Upper lobe of right lung (tissue), 1 donor: ENCODE results near the gene ZNF205. TPM values are rescaled to one million over a fixed set of nuclear protein-coding genes. Genes with fewer than 3 reads are reported as not detected.

Source experiments
- ATAC-seq: fragments of 200-7000 bp; cut with Tn5 transposase; one replicate; pipeline ENCODE4 v1.9.1; 2020; ENCODE audit warnings: mild to moderate bottlenecking, moderate library complexity
- DNase-seq: peaks from one replicate; pipeline ENCODE4 v3.0.0-alpha.2; 2020
- H3K27ac ChIP-seq: fragments of 200-600 bp; one replicate; pipeline ENCODE4 v1.8.0; 2022
- H3K27me3 ChIP-seq: fragments of 200-600 bp; one replicate; pipeline ENCODE4 v1.8.0; 2022; ENCODE audit warnings: mild to moderate bottlenecking
- H3K36me3 ChIP-seq: fragments of 200-600 bp; one replicate; pipeline ENCODE4 v1.8.0; 2022
- H3K4me1 ChIP-seq: fragments of 200-600 bp; one replicate; pipeline ENCODE4 v1.8.0; 2022
- H3K4me3 ChIP-seq: fragments of 200-600 bp; one replicate; pipeline ENCODE4 v1.8.0; 2022; ENCODE audit warnings: mild to moderate bottlenecking
- H3K9me3 ChIP-seq: fragments of 200-600 bp; one replicate; pipeline ENCODE4 v1.8.0; 2022
- intact Hi-C: fragments of 100-400 bp; cut with DNase I; formaldehyde crosslinking; loops from one replicate; pipeline ENCODE4 v1.11.0; 2022
- total RNA-seq: library from RNA; stranded (reverse); fragmentation: NEBNext Ultra II Directional; extraction: Animal tissue kit (Norgen Biotek cat#: 25700); gene quantifications from one replicate; pipeline ENCODE4 v1.2.1, GENCODE V29; 2021
- TF ChIP-seq, protein P1 (sequence below): fragments of 200-600 bp; IDR thresholded peaks from one replicate; pipeline ENCODE4 v1.8.0; 2022; ENCODE audit warnings: antibody characterized with exemption
- donor health status: DM: no; HTN: yes; CAD: no; lungs with severe emphysema.

ZNF205 gene
- total RNA-seq, 1 donor from 2014 or later: 11.7 TPM

DNA sequence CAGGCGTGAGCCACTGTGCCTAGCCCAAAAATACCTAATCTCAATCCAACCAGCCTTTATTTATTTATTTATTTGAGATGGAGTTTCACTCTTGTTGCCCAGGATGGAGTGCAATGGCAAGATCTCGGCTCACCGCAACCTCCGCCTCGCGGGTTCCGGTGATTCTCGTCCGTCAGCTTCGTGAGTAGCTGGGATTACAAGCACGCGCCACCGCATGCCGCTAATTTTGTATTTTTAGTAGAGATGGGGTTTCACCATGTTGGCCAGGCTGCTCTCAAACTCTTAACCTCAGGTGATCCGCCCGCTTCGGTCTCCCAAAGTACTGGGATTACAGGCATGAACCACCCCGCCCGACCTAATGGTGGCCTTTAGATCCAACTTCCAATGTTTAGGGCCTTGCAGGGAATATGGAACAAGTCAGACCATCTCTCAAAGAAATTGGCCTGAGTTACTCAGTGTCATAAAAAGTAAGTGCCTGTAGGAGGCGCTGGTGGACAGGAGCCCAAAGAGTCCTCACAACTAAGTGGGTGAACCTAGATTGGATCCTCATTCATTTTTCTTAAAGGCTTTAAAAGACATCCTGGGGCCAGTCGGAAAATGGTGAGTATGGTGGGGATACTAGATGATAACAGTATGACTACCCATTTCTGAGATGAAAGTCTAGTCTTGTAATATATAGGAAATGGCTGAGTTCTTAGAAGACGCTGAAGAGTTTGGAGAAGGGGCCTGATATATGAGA lies 17.9 kb upstream of the ZNF205 start:
- intact Hi-C loops: no loop called here
- TF ChIP-seq, protein P1, sequence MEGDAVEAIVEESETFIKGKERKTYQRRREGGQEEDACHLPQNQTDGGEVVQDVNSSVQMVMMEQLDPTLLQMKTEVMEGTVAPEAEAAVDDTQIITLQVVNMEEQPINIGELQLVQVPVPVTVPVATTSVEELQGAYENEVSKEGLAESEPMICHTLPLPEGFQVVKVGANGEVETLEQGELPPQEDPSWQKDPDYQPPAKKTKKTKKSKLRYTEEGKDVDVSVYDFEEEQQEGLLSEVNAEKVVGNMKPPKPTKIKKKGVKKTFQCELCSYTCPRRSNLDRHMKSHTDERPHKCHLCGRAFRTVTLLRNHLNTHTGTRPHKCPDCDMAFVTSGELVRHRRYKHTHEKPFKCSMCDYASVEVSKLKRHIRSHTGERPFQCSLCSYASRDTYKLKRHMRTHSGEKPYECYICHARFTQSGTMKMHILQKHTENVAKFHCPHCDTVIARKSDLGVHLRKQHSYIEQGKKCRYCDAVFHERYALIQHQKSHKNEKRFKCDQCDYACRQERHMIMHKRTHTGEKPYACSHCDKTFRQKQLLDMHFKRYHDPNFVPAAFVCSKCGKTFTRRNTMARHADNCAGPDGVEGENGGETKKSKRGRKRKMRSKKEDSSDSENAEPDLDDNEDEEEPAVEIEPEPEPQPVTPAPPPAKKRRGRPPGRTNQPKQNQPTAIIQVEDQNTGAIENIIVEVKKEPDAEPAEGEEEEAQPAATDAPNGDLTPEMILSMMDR: peak; percentile 54
- ATAC-seq (peak; percentile 60), DNase-seq (no peak)
- peaks cover 7% of the 10 kb centered on the region for H3K27me3 ChIP-seq
- no peak overlapping the region for H3K27ac ChIP-seq
- no peak overlapping the region for H3K4me3 ChIP-seq
- H3K4me1 ChIP-seq: peaks cover 1% of the 10 kb centered on the region
- H3K9me3 ChIP-seq: no peaks in the 10 kb centered on the region
- H3K36me3 ChIP-seq: no peaks in the 10 kb centered on the region

DNA sequence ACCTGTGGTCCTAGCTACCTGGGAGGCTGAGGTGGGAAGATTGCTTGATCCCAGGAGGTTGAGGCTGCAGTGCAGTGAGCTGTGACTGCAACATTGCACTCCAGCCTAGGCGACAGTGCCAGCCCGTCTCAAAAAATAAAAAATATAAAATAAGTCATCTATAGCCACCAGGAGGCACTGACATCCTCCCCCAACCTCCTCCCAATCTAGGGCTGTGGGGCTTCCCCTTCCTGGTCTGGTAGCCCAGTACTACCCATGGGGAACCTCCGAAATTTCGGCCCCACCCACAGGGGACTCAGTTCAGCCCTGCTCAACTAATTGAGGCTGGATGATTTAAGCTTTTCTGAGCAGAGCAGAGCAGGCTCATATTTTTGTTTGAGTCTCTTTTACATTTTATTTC lies 16.5 kb upstream of the ZNF205 start:
- intact Hi-C loops: no loop called here
- no peak overlapping the region for H3K4me3 ChIP-seq
- H3K36me3 ChIP-seq: no peaks in the 10 kb centered on the region
- no peaks in the 10 kb centered on the region for H3K9me3 ChIP-seq
- DNase-seq (no peak), ATAC-seq (peak; percentile 62)
- peaks cover 12% of the 10 kb centered on the region for H3K4me1 ChIP-seq
- H3K27me3 ChIP-seq: peaks cover 7% of the 10 kb centered on the region
- TF ChIP-seq, protein P1: peak; percentile 36
- no peak overlapping the region for H3K27ac ChIP-seq

DNA sequence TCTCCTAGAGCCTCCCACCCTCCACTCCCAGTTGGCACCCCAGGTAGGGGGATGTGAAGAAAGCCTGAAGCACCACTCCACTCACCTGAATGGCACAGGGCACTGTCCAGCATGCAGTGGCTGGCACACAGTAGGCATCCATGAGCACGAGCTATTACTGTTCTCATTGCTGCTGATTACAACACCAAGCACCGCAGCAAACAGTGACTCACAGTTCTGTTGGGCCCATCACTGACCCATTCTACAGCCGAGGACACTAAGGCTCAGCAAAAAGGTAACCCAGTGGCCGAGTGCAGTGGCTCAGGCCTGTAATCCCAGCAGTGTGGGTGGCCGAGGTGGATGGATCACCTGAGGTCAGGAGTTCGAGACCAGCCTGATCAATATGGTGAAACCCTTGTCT lies 16.0 kb upstream of the ZNF205 start:
- no peaks in the 10 kb centered on the region for H3K9me3 ChIP-seq
- no peak for ATAC-seq
- H3K4me3 ChIP-seq: no peak overlapping the region
- intact Hi-C loops: no loop called here
- TF ChIP-seq, protein P1: no peak
- H3K4me1 ChIP-seq: peaks cover 16% of the 10 kb centered on the region
- peaks cover 7% of the 10 kb centered on the region for H3K27me3 ChIP-seq
- no peak overlapping the region for H3K27ac ChIP-seq
- no peaks in the 10 kb centered on the region for H3K36me3 ChIP-seq
- DNase-seq: no peak

DNA sequence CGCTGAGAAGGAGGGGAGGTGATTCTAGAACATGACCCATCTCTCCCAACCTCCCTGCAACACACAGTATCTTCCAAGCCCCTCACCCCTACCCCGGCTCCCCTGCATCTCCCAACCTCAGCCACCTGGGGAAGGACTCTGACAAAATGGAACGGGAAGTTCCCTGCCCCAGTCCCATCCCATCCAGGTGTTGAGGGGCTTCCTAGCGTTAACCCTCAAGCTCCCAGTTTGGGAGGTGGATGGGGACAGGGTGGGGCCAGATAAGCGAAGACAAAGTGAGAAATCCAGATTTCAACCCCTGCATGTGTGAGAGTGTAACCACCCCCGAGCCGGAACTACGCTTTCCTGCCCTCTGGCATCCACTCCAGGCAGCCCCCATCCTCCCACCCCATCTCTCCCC lies 15.1 kb upstream of the ZNF205 start:
- intact Hi-C loops: no loop called here
- Histone ChIP-seq H3K27me3 (peaks cover 6% of the 10 kb centered on the region), H3K27ac (no peak overlapping the region), H3K36me3 (no peaks in the 10 kb centered on the region), H3K4me3 (no peak overlapping the region), H3K4me1 (peaks cover 21% of the 10 kb centered on the region), H3K9me3 (no peaks in the 10 kb centered on the region)
- ATAC-seq (no peak), DNase-seq (no peak)
- TF ChIP-seq, protein P1: no peak

DNA sequence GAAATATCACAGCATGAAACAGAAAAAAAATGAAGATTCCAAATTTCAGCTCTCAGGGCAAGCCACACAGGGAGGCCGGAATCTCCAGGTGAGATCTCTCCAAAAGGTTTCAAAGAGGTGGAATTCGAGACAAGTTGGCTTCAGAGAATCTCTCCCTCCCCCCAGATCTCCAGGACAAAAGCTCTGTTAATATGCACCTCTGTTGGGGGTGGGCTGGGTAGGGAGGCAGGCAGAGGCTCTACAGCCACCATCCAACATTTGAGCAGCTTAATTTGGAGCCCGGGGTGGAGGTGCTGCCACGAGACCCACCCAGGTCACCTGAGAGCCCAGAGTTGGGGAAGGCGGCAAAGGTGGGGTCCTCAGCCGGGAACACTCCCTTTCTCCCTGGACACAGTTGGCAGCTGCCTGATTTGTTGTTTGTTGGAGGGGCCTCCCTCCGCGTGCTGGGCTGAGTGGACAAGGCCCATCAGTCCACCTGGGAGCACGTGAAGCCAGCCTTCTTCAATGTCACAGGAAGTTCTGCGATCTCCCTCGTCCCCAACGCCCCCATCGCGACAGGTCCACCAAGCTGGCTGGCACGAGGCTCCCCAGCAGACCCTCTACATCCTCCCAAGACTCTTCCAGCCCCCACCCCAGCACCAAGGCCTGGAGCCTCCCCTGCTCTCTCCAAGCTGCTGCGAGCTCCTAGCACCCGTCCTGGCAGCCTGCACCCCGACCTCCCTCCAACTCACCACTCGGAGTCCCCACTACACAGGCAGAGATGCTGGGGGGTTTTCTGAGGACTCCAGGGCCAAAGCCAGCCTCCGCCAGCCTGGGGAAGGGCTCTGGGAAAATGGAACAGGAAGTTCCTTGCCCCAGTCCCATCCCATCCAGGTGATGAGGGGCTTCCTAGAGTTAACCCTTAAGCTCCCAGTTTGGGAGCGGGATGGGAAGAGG lies 13.7 kb upstream of the ZNF205 start, which contains the start of gene ZSCAN10:
Gene ZSCAN10 (minus strand): TSS at position 836 of the 936 bp plus-strand sequence. CDS start 6,357 bp downstream, outside the sequence.
- ATAC-seq (no peak), DNase-seq (no peak)
- no peaks in the 10 kb centered on the region for H3K27me3 ChIP-seq
- peaks cover 21% of the 10 kb centered on the region for H3K4me1 ChIP-seq
- H3K36me3 ChIP-seq: no peaks in the 10 kb centered on the region
- peak within 1 kb of the TSS; percentile 35 for H3K4me3 ChIP-seq
- no peaks in the 10 kb centered on the region for H3K9me3 ChIP-seq
- no peak within 1 kb of the TSS for H3K27ac ChIP-seq
- intact Hi-C loops: no loop called here
- TF ChIP-seq, protein P1: no peak
